ENCODE results near the gene XXYLT1.
A peak's percentile ranks its signal among the peaks of the same experiment; 100 is the strongest.

Gene XXYLT1

DNA sequence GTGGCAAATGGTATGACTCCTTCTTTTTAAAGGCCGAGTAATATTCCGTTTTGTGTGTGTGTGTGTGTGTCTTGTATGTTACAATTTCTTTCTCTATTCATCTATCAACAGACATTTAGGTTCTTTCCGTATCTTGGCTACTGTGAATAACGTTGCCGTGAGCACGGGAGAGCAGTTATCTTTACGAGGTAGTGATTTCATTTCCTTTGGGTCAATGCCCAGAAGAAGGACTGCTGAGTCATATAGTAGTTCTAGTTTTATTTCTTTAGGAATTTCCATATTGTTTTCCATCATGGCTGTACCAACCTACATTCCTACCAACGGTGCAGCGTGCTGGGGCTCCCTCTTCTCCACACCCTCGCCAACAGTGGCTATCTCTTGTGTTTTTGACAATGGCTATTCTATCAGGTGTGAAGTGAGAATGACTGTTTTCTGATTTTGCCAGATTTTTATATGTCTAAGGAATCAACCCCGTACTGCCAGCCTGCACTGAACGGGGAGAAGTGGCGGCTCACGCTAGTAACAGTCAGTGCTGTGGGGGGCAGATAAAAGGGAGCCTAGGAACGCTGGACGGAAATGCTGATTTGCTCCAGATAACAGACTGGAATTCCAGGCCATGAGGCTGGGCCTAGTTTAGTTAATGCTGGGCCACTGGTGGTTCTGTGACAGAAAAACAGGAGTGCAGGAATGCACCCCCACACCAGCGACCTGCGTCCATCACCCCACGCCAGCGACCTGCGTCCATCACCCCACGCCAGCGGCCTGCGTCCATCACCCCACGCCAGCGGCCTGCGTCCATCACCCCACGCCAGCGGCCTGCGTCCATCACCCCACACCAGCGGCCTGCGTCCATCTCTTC, 168.1 kb downstream of the XXYLT1 start:
- no peaks in the 10 kb centered on the region for H3K36me3 ChIP-seq (ENCODE audit: control insufficient read depth in 4 of 4, insufficient read depth in 4 of 4, low read length in 3 of 4)
- no peaks in the 10 kb centered on the region for H3K27me3 ChIP-seq (replicated peaks in 2 of 5; ENCODE audit: control insufficient read depth in 4 of 5, insufficient read depth in 5 of 5, low read length in 4 of 5)
- DNase-seq, result peak in 2 of 3 donors; percentile 48 to 51
- H3K4me3 ChIP-seq (ENCODE audit: control insufficient read depth in 1 of 7, extremely low read depth in 1 of 7, insufficient read depth in 4 of 7, low read depth in 2 of 7, low read length in 6 of 7), result no peak overlapping the region
- POLR2A ChIA-PET, result no interaction called here
- no peak overlapping the region for H3K27ac ChIP-seq (ENCODE audit: insufficient read depth in 1 of 2, low read depth in 1 of 2, low read length in 2 of 2, poor library complexity in 1 of 2, severe bottlenecking in 2 of 2)
- H3K9me3 ChIP-seq (ENCODE audit: control extremely low read depth in 1 of 5, control insufficient read depth in 4 of 5, insufficient read depth in 2 of 5, low read depth in 1 of 5, low read length in 4 of 5), result no peaks in the 10 kb centered on the region
- CTCF ChIA-PET, result interaction anchor here (2.1 to 2.4 kb wide), 2 partner anchors 100 to 415 kb away, joined by 6 read pairs; no protein-coding TSS in a partner anchor
- 98% methylated on average over 10 of the region's 32 CpGs for WGBS (ENCODE audit: insufficient coverage)
- peaks cover 9 to 51% (median 37%) of the 10 kb centered on the region in 4 experiments for H3K4me1 ChIP-seq (ENCODE audit: control extremely low read depth in 1 of 4, control insufficient read depth in 4 of 4, insufficient read depth in 4 of 4, low read length in 3 of 4)

DNA sequence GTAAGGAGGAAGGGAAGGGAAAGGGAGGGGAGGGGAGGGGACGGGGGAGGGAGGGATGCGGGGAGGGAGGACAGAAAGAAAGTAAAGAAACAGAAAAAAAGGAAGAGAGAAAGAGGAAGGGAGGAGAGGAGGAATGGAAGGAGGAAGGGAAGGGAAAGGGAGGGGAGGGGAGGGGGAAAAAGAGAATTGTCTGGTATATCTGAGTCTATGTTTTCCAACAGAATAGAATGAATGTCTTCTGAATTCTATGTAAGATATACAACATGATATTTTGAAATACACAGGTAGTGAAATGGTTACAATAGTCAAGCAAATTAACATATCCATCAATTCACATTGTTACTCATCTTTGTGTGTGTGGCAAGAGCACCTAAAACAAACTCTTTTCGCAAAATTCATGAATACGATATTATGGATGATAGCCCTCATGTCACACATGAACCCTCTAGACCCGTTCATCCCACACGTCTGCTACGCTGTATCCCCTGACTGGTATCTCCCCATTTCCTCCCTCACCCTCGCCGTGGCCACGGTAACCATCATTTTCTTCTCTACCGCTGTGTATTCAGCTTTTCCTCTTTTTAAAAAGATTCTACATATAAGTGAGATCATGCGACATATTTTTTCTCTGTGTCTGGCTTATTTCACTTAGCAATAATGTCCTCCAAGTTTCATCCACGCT, 168.9 kb downstream of the XXYLT1 start:
- ChIA-PET CTCF (interaction anchor here (1.0 to 2.4 kb wide), 4 partner anchors 73 to 419 kb away, joined by 3 to 6 read pairs (median 6); no protein-coding TSS in a partner anchor), POLR2A (no interaction called here)
- WGBS (ENCODE audit: insufficient coverage), result 90% methylated on average over 9 of the region's 13 CpGs
- peaks cover 9 to 56% (median 36%) of the 10 kb centered on the region in 4 experiments for H3K4me1 ChIP-seq (ENCODE audit: control extremely low read depth in 1 of 4, control insufficient read depth in 4 of 4, insufficient read depth in 4 of 4, low read length in 3 of 4)
- DNase-seq, result no peak
- H3K9me3 ChIP-seq (ENCODE audit: control extremely low read depth in 1 of 5, control insufficient read depth in 4 of 5, insufficient read depth in 2 of 5, low read depth in 1 of 5, low read length in 4 of 5), result no peaks in the 10 kb centered on the region
- peak overlapping the region in 1 of 7 experiments; percentile 20 for H3K4me3 ChIP-seq (ENCODE audit: control insufficient read depth in 1 of 7, extremely low read depth in 1 of 7, insufficient read depth in 4 of 7, low read depth in 2 of 7, low read length in 6 of 7)
- no peaks in the 10 kb centered on the region for H3K27me3 ChIP-seq (replicated peaks in 2 of 5; ENCODE audit: control insufficient read depth in 4 of 5, insufficient read depth in 5 of 5, low read length in 4 of 5)
- H3K27ac ChIP-seq (ENCODE audit: insufficient read depth in 1 of 2, low read depth in 1 of 2, low read length in 2 of 2, poor library complexity in 1 of 2, severe bottlenecking in 2 of 2), result peak overlapping the region in 1 of 2 experiments; percentile 55
- no peaks in the 10 kb centered on the region for H3K36me3 ChIP-seq (ENCODE audit: control insufficient read depth in 4 of 4, insufficient read depth in 4 of 4, low read length in 3 of 4)

DNA sequence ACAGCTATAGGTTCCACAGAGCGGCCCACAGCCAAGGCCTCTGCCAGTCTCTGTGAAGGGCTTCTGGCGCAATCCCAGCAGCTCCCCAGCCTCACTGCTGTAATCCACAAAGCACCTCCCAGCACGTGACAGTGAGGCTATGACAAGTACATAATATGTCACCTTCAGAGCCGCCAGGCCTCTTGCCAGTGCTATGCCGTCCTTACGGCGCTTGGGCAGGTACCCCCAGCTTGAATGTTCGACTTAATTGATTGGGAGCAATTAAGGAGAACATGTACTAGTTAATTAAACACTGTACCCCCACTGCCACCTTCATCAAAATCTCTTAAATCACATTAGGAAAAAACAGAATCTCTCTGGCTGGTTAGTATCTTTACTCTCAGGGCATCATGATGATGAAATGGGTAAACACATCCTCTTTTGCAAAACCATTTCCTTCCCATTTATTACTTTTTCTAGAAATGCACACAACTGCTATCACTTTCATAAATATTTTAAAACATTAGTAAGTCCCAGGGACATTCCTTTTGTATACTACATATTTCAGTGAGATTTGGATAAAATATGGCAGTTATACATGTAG, 169.9 kb downstream of the XXYLT1 start:
- H3K36me3 ChIP-seq (ENCODE audit: control insufficient read depth in 4 of 4, insufficient read depth in 4 of 4, low read length in 3 of 4), result no peaks in the 10 kb centered on the region
- no peaks in the 10 kb centered on the region for H3K27me3 ChIP-seq (replicated peaks in 2 of 5; ENCODE audit: control insufficient read depth in 4 of 5, insufficient read depth in 5 of 5, low read length in 4 of 5)
- 33% methylated on average over 2 of the region's 8 CpGs for WGBS (ENCODE audit: insufficient coverage)
- peak overlapping the region in 3 of 7 experiments; percentile 14 to 34 (median 29) for H3K4me3 ChIP-seq (ENCODE audit: control insufficient read depth in 1 of 7, extremely low read depth in 1 of 7, insufficient read depth in 4 of 7, low read depth in 2 of 7, low read length in 6 of 7)
- CTCF ChIA-PET, result interaction anchor here (1.0 to 2.4 kb wide), 5 partner anchors 72 to 418 kb away, joined by 3 to 6 read pairs (median 6); no protein-coding TSS in a partner anchor
- H3K4me1 ChIP-seq (ENCODE audit: control extremely low read depth in 1 of 4, control insufficient read depth in 4 of 4, insufficient read depth in 4 of 4, low read length in 3 of 4), result peaks cover 9 to 56% (median 29%) of the 10 kb centered on the region in 4 experiments
- POLR2A ChIA-PET, result no interaction called here
- no peaks in the 10 kb centered on the region for H3K9me3 ChIP-seq (ENCODE audit: control extremely low read depth in 1 of 5, control insufficient read depth in 4 of 5, insufficient read depth in 2 of 5, low read depth in 1 of 5, low read length in 4 of 5)
- peak; percentile 64 to 89 (median 87) for DNase-seq
- H3K27ac ChIP-seq (ENCODE audit: insufficient read depth in 1 of 2, low read depth in 1 of 2, low read length in 2 of 2, poor library complexity in 1 of 2, severe bottlenecking in 2 of 2), result peak overlapping the region in 1 of 2 experiments; percentile 55

DNA sequence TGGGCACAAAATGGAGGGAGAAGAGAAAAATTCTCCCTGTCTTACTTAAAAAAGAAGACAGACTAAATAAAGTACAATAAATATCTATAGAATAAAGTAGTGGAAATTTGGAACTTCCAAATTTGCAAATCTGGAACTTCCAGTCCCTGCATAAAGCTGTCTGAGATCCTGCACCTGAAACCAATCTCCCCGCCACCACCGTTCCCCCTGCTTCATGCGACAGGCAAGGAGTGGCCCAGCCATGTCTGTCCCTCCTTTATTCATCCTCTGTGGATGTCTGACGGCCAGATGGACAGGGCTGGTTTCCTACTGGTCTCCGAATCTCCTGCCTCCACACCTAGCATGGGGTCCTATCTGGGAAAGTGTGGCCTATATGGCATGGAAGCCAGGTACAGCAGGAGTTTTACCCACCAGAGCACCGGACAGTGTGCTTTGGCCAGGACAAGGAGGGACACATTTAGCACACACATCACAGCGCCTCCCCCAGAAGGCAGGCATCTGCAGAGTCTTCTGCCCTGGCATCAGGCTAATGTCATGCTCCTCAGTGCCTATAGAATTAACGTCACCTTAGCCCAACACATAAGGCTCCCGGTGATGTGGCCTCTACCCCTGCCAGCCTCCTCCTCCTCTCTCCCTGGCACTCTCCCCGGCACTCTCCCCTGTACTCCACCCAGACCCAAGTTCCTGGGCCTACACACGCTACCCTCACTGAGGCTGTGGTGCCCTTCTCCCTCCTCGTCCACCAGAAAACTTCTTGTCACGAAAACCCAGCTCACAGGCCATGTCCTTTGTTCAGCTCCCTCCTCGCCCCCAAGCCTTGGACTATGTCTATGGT, 170.8 kb downstream of the XXYLT1 start:
- ChIA-PET POLR2A (no interaction called here), CTCF (interaction anchor here (1.0 to 2.4 kb wide), 5 partner anchors 74 to 417 kb away, joined by 3 to 6 read pairs (median 6); no protein-coding TSS in a partner anchor)
- Histone ChIP-seq H3K27me3 (replicated peaks in 2 of 5; ENCODE audit: control insufficient read depth in 4 of 5, insufficient read depth in 5 of 5, low read length in 4 of 5) (no peaks in the 10 kb centered on the region), H3K36me3 (ENCODE audit: control insufficient read depth in 4 of 4, insufficient read depth in 4 of 4, low read length in 3 of 4) (peaks cover 0 to 2% (median 0%) of the 10 kb centered on the region in 4 experiments), H3K4me3 (ENCODE audit: control insufficient read depth in 1 of 7, extremely low read depth in 1 of 7, insufficient read depth in 4 of 7, low read depth in 2 of 7, low read length in 6 of 7) (no peak overlapping the region), H3K4me1 (ENCODE audit: control extremely low read depth in 1 of 4, control insufficient read depth in 4 of 4, insufficient read depth in 4 of 4, low read length in 3 of 4) (peaks cover 9 to 65% (median 35%) of the 10 kb centered on the region in 4 experiments), H3K9me3 (ENCODE audit: control extremely low read depth in 1 of 5, control insufficient read depth in 4 of 5, insufficient read depth in 2 of 5, low read depth in 1 of 5, low read length in 4 of 5) (no peaks in the 10 kb centered on the region), H3K27ac (ENCODE audit: insufficient read depth in 1 of 2, low read depth in 1 of 2, low read length in 2 of 2, poor library complexity in 1 of 2, severe bottlenecking in 2 of 2) (peak overlapping the region; percentile 20 to 55)
- no peak for DNase-seq
- 90% methylated on average over 10 of the region's 14 CpGs for WGBS (ENCODE audit: insufficient coverage)

DNA sequence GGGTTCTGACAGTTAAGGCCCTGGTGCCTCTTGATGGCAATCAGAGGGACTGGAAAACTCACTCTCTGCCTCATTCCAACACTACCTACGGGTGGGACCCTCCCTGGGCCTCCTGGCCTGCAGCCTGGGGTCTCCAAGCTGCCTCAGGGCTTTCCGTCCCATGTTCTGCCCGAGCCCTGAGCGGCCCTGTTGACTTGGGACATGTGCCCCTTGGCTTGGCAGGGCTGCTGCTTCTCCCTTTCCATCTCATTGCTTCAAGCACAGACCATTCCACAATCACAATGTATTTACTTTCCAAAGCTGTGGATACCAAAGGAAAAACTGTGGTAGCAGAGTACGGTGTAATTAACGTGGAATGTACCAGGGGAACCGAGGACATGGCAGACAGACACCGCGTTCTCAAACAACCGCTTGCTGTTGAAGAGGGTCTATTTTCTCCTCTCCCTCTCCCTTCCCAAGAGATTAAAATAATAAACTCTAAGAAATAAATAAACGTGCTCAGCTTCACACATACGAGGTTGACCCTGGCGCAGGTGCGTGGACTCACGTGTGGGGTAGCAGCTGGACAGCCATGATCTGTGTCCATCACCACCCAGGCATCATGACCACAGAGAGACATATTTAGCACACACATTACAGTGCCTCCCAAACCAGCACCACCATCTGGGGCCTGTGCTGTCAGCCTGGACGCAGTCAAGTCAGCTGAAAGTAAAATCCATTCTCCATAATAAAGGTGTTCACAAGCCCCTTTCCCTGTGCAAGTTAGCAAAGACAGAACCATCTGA, 172.0 kb downstream of the XXYLT1 start:
- no peaks in the 10 kb centered on the region for H3K27me3 ChIP-seq (replicated peaks in 2 of 5; ENCODE audit: control insufficient read depth in 4 of 5, insufficient read depth in 5 of 5, low read length in 4 of 5)
- 97% methylated on average over 15 of the region's 16 CpGs for WGBS (ENCODE audit: insufficient coverage)
- POLR2A ChIA-PET, result no interaction called here

More for the DNA sequence above, 172.0 kb downstream of the XXYLT1 start:
- CTCF ChIA-PET, result interaction anchor here (1.5 to 2.0 kb wide), 2 partner anchors 73 to 97 kb away, joined by 3 to 7 read pairs; no protein-coding TSS in a partner anchor
- Histone ChIP-seq H3K4me1 (ENCODE audit: control extremely low read depth in 1 of 4, control insufficient read depth in 4 of 4, insufficient read depth in 4 of 4, low read length in 3 of 4) (peaks cover 9 to 73% (median 47%) of the 10 kb centered on the region in 4 experiments), H3K27ac (ENCODE audit: insufficient read depth in 1 of 2, low read depth in 1 of 2, low read length in 2 of 2, poor library complexity in 1 of 2, severe bottlenecking in 2 of 2) (no peak overlapping the region), H3K4me3 (ENCODE audit: control insufficient read depth in 1 of 7, extremely low read depth in 1 of 7, insufficient read depth in 4 of 7, low read depth in 2 of 7, low read length in 6 of 7) (no peak overlapping the region), H3K36me3 (ENCODE audit: control insufficient read depth in 4 of 4, insufficient read depth in 4 of 4, low read length in 3 of 4) (peaks cover 0 to 2% (median 0%) of the 10 kb centered on the region in 4 experiments), H3K9me3 (ENCODE audit: control extremely low read depth in 1 of 5, control insufficient read depth in 4 of 5, insufficient read depth in 2 of 5, low read depth in 1 of 5, low read length in 4 of 5) (no peaks in the 10 kb centered on the region)
- DNase-seq, result no peak
